ENCODE data around the gene NEK10. TPM values are rescaled to one million over a fixed set of nuclear protein-coding genes. Genes with fewer than 3 reads are reported as not detected.

Gene NEK10
- total RNA-seq, 1 experiment from 2014 or later, result 5.7 TPM

DNA sequence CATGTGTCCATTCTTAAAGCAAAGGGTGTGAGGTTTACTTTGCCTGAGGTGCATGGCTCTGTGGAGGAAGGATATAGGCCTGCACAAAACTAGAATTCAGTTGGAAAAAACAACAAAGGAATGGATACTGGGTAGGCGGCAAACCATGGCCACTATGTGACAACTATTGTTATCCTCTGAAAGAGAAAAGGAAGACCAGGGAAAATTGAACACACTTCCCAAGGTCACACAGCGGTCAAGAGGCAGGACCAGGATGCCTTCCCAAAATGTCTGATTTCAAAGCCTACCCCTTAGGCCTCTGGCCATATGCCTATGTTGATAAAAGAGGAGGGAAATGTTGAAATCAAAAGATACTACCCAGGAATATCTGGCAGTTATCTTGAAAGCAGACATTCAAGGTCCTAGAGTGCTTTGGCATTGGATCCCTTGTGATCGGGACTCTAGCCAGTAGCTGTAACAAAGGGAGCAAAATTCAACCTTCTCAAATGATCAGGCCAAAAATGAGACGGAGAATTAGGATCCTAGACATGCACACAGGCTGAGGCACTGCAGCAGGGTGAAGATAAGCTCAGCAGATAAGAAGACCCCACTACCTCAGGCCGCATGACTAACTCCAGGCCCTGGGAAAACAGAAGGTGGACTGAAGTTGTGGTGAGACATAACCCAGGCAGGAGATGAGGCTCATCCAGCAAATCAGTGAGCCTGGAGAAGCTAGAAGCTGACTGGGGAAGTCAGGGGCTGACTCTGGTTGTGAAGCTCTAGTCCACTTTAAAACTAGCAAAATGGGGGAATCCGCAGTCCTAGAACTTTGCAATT lies 292.2 kb downstream of the NEK10 start:
- BruUV-seq (replicated peaks), result no TSS peak
- intact Hi-C loops (cut with micrococcal nuclease; ENCODE audit: unreplicated experiment), result no loop called here

GRCh38 chr3:27074914-27075313 lies 294.3 kb downstream of the NEK10 start:
- BruUV-seq (replicated peaks), result no TSS peak
- H3K4me1 ChIP-seq (ENCODE audit: control insufficient read depth, insufficient read depth, low read length), result no peaks in the 10 kb centered on the region
- POLR2A ChIA-PET, result no interaction called here
- no peaks in the 10 kb centered on the region for H3K9me3 ChIP-seq (ENCODE audit: control insufficient read depth, insufficient read depth, low read depth, low read length)
- H3K4me3 ChIP-seq (ENCODE audit: low read depth in 2 of 2, low read length in 2 of 2), result no peak overlapping the region
- intact Hi-C loops (cut with micrococcal nuclease; ENCODE audit: unreplicated experiment), result no loop called here
- in situ Hi-C loops (cut with HindIII; ENCODE audit: low pct_unique_long_range_greater_than_20kb, low sequenced_read_pairs), result no loop called here
- DNase-seq (ENCODE audit: low read depth, low spot score), result no peak
- H3K36me3 ChIP-seq (ENCODE audit: control insufficient read depth, insufficient read depth, low read length), result no peaks in the 10 kb centered on the region
- no peaks in the 10 kb centered on the region for H3K27me3 ChIP-seq (ENCODE audit: control insufficient read depth, insufficient read depth, low read length)
- CTCF ChIA-PET, result no interaction called here
- no peak overlapping the region for H3K27ac ChIP-seq (ENCODE audit: low read length)
- TF ChIP-seq TCF7L2 (IDR thresholded peaks at IDR 0.05; ENCODE audit: low read depth, low read length), result no peak
- no peak for TF ChIP-seq SIN3A (IDR thresholded peaks at IDR 0.05; ENCODE audit: borderline replicate concordance, insufficient read depth, low read depth, low read length)
- no peak for TF ChIP-seq POLR2AphosphoS5 (IDR thresholded peaks at IDR 0.05; ENCODE audit: low read depth, low read length)
- no peak for ATAC-seq

More for the DNA sequence above, 292.2 kb downstream of the NEK10 start:
- DNase-seq (ENCODE audit: low read depth, low spot score) (no peak), ATAC-seq (no peak)
- Histone ChIP-seq H3K4me1 (ENCODE audit: control insufficient read depth, insufficient read depth, low read length) (no peaks in the 10 kb centered on the region), H3K27ac (ENCODE audit: low read length) (no peak overlapping the region), H3K36me3 (ENCODE audit: control insufficient read depth, insufficient read depth, low read length) (no peaks in the 10 kb centered on the region), H3K4me3 (ENCODE audit: low read depth in 2 of 2, low read length in 2 of 2) (no peak overlapping the region), H3K9me3 (ENCODE audit: control insufficient read depth, insufficient read depth, low read depth, low read length) (no peaks in the 10 kb centered on the region), H3K27me3 (ENCODE audit: control insufficient read depth, insufficient read depth, low read length) (no peaks in the 10 kb centered on the region)
- in situ Hi-C loops (cut with HindIII; ENCODE audit: low pct_unique_long_range_greater_than_20kb, low sequenced_read_pairs), result no loop called here
- no peak for TF ChIP-seq REST (IDR thresholded peaks at IDR 0.05; ENCODE audit: insufficient read depth in 1 of 2, low read depth in 2 of 2, low read length in 1 of 2)
- TF ChIP-seq TCF7L2 (IDR thresholded peaks at IDR 0.05; ENCODE audit: low read depth, low read length), result no peak
- no peak for TF ChIP-seq POLR2AphosphoS5 (IDR thresholded peaks at IDR 0.05; ENCODE audit: low read depth, low read length)
- TF ChIP-seq, protein P1, sequence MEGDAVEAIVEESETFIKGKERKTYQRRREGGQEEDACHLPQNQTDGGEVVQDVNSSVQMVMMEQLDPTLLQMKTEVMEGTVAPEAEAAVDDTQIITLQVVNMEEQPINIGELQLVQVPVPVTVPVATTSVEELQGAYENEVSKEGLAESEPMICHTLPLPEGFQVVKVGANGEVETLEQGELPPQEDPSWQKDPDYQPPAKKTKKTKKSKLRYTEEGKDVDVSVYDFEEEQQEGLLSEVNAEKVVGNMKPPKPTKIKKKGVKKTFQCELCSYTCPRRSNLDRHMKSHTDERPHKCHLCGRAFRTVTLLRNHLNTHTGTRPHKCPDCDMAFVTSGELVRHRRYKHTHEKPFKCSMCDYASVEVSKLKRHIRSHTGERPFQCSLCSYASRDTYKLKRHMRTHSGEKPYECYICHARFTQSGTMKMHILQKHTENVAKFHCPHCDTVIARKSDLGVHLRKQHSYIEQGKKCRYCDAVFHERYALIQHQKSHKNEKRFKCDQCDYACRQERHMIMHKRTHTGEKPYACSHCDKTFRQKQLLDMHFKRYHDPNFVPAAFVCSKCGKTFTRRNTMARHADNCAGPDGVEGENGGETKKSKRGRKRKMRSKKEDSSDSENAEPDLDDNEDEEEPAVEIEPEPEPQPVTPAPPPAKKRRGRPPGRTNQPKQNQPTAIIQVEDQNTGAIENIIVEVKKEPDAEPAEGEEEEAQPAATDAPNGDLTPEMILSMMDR (IDR thresholded peaks at IDR 0.05), result no peak
- no peak for TF ChIP-seq SIN3A (IDR thresholded peaks at IDR 0.05; ENCODE audit: borderline replicate concordance, insufficient read depth, low read depth, low read length)
- ChIA-PET POLR2A (no interaction called here), CTCF (no interaction called here)

GRCh38 chr3:27073912-27074311 lies 295.3 kb downstream of the NEK10 start:
- in situ Hi-C loops (cut with HindIII; ENCODE audit: low pct_unique_long_range_greater_than_20kb, low sequenced_read_pairs), result no loop called here
- ChIA-PET POLR2A (no interaction called here), CTCF (no interaction called here)
- TF ChIP-seq, protein P1 (IDR thresholded peaks at IDR 0.05), result no peak
- TF ChIP-seq TCF7L2 (IDR thresholded peaks at IDR 0.05; ENCODE audit: low read depth, low read length) (no peak), REST (IDR thresholded peaks at IDR 0.05; ENCODE audit: insufficient read depth in 1 of 2, low read depth in 2 of 2, low read length in 1 of 2) (no peak), SIN3A (IDR thresholded peaks at IDR 0.05; ENCODE audit: borderline replicate concordance, insufficient read depth, low read depth, low read length) (no peak), POLR2AphosphoS5 (IDR thresholded peaks at IDR 0.05; ENCODE audit: low read depth, low read length) (no peak)
- no peaks in the 10 kb centered on the region for H3K36me3 ChIP-seq (ENCODE audit: control insufficient read depth, insufficient read depth, low read length)
- ATAC-seq (no peak), DNase-seq (ENCODE audit: low read depth, low spot score) (no peak)
- H3K9me3 ChIP-seq (ENCODE audit: control insufficient read depth, insufficient read depth, low read depth, low read length), result no peaks in the 10 kb centered on the region
- no peak overlapping the region for H3K27ac ChIP-seq (ENCODE audit: low read length)
- intact Hi-C loops (cut with micrococcal nuclease; ENCODE audit: unreplicated experiment), result no loop called here
- H3K4me1 ChIP-seq (ENCODE audit: control insufficient read depth, insufficient read depth, low read length), result no peaks in the 10 kb centered on the region
- no TSS peak for BruUV-seq (replicated peaks)
- H3K27me3 ChIP-seq (ENCODE audit: control insufficient read depth, insufficient read depth, low read length), result no peaks in the 10 kb centered on the region
- no peak overlapping the region for H3K4me3 ChIP-seq (ENCODE audit: low read depth in 2 of 2, low read length in 2 of 2)

All from Panc1 (cell line).